Esophagus muscularis mucosa (tissue), 3 donors: Measurements from ENCODE around the gene FDXACB1.

ENCODE experiments used
- CTCF ChIP-seq, 3 experiments: fragments of 200-600 bp in 2 of 3; fragments of 450-650 bp in 1 of 3; sonication (generic) in 2 of 3; IDR thresholded peaks; one replicate each; pipeline ENCODE4 v1.5.1; 2017 to 2019; ENCODE audit warnings: antibody characterized with exemption in 3 of 3, mild to moderate bottlenecking in 2 of 3, moderate library complexity in 1 of 3
- EP300 ChIP-seq: sonication (generic); formaldehyde crosslinking; IDR thresholded peaks from one replicate; pipeline ENCODE4 v1.6.1; 2017; ENCODE audit warnings: antibody characterized with exemption

DNA sequence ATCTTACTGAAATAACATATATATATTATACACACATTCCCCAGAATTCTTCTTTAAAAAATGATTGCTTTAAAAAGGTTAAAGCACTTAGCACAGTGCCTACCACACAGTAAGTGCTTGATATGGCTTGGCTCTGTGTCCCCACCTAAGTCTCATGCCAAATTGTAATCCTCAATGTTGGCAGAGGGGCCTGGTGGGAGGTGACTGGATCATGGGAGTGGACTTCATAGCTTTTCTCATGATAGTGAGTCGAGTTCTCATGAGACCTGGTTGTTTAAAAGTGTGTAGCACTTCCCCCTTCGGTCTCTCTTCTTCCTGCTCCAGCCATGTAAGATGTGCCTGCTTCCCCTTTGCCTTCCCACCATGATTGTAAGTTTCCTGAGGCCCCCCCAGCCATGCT, 26.4 kb upstream of the FDXACB1 start:
- TF ChIP-seq CTCF (IDR thresholded peaks at IDR 0.05) (no peak), EP300 (no peak)
